ENCODE data around the gene RTBDN. TPM values are rescaled to one million over a fixed set of nuclear protein-coding genes. Genes with fewer than 3 reads are reported as not detected.
"Not testable (repeated sequence)": the region's sequence is repeated elsewhere in the genome, so short reads cannot be mapped to it uniquely, and the experiment has no call there.

Gene RTBDN
- total RNA-seq, 6 experiments from 2014 or later: not detected

DNA sequence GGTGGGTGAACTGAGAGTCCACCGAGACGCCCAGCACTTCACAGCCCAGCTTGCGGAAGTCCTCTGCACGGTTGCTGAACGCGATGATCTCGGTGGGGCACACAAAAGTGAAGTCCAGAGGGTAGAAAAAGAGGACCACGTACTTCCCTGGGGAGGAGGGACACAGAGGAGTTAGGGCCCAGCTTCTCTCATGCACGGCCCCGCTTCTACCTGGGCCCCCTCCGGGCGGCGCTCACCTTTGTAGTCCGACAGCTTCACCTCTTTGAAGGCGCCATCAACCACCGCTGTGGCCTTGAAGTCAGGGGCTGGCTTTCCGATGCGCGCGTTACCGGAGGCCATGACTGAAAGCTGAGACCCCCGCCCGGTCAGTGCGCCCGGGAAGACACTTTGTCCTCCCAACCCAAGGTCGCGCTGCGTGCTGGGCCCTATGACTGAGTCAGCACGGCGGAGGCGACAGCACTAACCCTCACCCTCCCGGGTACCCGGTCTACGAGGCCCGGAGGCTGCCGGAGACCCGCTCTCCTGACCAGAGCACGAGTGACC is 33.4 kb downstream of the RTBDN start:
- Mint-ChIP-seq H3K4me3 (peak overlapping the region; percentile 90), H3K36me3 (ENCODE audit: low read depth) (no peaks in the 10 kb centered on the region), H3K27me3 (ENCODE audit: insufficient read depth) (peaks cover 5% of the 10 kb centered on the region; the same call in 1 of the 2 replicates), H3K4me1 (ENCODE audit: low read depth) (peaks cover 26% of the 10 kb centered on the region), H3K9me3 (no peaks in the 10 kb centered on the region), H3K27ac (peak overlapping the region; percentile 38; the same call in 1 of the 2 replicates)
- DNase-seq: no peak
- TF ChIP-seq, protein P1, sequence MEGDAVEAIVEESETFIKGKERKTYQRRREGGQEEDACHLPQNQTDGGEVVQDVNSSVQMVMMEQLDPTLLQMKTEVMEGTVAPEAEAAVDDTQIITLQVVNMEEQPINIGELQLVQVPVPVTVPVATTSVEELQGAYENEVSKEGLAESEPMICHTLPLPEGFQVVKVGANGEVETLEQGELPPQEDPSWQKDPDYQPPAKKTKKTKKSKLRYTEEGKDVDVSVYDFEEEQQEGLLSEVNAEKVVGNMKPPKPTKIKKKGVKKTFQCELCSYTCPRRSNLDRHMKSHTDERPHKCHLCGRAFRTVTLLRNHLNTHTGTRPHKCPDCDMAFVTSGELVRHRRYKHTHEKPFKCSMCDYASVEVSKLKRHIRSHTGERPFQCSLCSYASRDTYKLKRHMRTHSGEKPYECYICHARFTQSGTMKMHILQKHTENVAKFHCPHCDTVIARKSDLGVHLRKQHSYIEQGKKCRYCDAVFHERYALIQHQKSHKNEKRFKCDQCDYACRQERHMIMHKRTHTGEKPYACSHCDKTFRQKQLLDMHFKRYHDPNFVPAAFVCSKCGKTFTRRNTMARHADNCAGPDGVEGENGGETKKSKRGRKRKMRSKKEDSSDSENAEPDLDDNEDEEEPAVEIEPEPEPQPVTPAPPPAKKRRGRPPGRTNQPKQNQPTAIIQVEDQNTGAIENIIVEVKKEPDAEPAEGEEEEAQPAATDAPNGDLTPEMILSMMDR (IDR thresholded peaks at IDR 0.05): no peak

DNA sequence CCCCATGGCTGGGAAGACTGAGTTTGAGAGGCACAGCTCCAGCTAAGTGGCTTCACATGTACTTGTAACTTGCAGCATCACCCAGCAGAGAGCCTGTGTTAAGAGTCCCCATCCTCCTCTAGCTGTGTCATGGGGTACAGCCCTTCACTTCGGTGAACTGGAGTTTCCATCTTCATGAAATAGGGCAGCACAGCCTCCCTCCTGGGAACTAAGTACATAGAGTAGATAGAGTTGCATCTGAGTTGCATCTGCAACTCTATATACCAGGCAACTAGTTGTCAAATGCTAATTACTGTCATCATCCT is 34.0 kb downstream of the RTBDN start:
- TF ChIP-seq, protein P1 (IDR thresholded peaks at IDR 0.05): no peak
- Mint-ChIP-seq H3K4me1 (ENCODE audit: low read depth) (peaks cover 28% of the 10 kb centered on the region), H3K36me3 (ENCODE audit: low read depth) (no peaks in the 10 kb centered on the region), H3K4me3 (peak overlapping the region; percentile 90), H3K27me3 (ENCODE audit: insufficient read depth) (peaks cover 10% of the 10 kb centered on the region), H3K9me3 (no peaks in the 10 kb centered on the region), H3K27ac (no peak overlapping the region)
- DNase-seq: no peak

DNA sequence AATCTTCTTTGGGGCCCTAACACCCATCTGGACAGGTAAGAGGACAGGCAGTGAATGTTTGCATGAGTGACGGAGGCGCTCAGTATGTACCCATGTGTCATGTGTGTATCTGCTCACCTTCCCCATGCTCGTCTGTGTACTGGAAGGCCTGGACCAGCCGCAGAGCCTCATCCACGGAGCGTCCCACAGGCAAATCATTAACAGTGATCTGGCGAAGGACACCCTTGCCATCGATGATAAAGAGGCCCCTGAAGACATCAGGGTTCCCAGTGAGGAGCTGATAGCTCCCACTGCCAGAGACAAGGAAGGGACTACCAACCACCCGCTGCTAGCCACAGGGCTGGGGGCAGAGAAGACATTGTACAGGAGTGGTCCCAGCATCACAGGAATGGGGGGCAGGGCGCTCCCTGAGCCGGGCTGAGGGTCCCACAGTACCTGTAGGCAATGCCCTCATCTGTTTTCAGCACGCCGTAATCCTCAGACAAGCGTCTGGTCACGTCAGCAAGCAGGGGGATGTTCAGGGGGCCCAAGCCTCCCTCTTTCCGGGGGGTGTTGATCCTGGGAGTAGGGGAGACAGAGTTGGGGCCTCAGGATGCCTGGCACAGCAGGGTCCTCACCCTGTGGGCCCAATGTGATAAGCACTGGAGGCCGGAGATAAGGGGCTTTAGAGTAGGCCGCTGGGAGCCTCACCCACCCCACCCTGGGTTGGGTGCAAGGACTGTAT is 34.5 kb downstream of the RTBDN start:
- Mint-ChIP-seq H3K27ac (no peak overlapping the region), H3K36me3 (ENCODE audit: low read depth) (no peaks in the 10 kb centered on the region), H3K4me3 (peak overlapping the region; percentile 90; the same call in 1 of the 2 replicates), H3K9me3 (no peaks in the 10 kb centered on the region), H3K27me3 (ENCODE audit: insufficient read depth) (peaks cover 14% of the 10 kb centered on the region), H3K4me1 (ENCODE audit: low read depth) (peaks cover 28% of the 10 kb centered on the region)
- TF ChIP-seq, protein P1 (IDR thresholded peaks at IDR 0.05): no peak
- DNase-seq: no peak

DNA sequence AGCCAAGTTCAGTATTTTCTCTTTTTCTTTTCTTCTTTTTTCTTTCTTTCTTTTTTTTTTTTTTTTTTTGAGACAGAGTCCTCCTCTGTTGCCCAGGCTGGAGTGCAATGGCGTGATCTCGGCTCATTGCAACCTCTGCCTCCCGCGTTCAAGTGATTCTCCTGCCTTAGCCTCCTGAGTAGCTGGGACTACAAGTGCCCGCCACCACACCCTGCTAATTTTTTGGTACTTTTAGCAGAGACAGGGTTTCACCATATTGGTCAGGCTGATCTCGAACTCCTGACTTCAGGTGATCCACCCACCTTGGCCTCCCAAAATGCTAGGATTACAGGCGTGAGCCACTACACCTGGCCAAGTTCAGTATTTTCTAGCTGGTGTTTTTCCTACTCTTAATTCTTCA is 36.8 kb downstream of the RTBDN start:
- H3K9me3 Mint-ChIP-seq; H3K4me3 Mint-ChIP-seq; H3K27ac Mint-ChIP-seq; DNase-seq; H3K36me3 Mint-ChIP-seq (ENCODE audit: low read depth): not testable (repeated sequence)
- Mint-ChIP-seq H3K4me1 (ENCODE audit: low read depth) (peaks cover 37% of the 10 kb centered on the region), H3K27me3 (ENCODE audit: insufficient read depth) (peaks cover 31% of the 10 kb centered on the region)

DNA sequence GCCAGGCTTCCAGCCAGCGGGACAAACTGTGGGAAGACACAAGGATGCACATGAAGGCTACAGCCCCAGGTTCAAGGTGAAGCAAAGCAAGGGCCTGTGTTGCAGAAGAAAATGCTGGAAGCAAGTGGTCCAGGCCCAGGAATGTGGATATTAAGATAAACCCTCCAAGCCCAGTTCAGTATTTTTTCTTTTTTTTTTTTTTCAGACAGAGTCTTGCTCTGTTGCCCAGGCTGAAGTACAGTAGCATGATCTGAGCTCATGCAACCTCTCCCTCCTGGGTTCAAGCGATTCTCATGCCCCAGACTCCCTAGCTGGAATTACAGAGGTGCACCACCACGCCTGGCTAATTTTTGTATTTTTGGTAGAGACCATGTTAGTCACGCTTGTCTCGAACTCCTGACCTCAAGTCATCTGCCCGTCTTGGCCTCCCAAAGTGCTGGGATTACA is 37.2 kb downstream of the RTBDN start:
- Mint-ChIP-seq H3K27me3 (ENCODE audit: insufficient read depth) (peaks cover 33% of the 10 kb centered on the region), H3K36me3 (ENCODE audit: low read depth) (peaks cover 4% of the 10 kb centered on the region), H3K4me1 (ENCODE audit: low read depth) (peaks cover 32% of the 10 kb centered on the region), H3K4me3 (no peak overlapping the region), H3K27ac (no peak overlapping the region), H3K9me3 (no peaks in the 10 kb centered on the region)
- TF ChIP-seq, protein P1 (IDR thresholded peaks at IDR 0.05): no peak
- DNase-seq: no peak
